IPS-NIHi7 (cell line): Measurements from ENCODE around the gene TNNT3.
A peak's percentile ranks its signal among the peaks of the same experiment; 100 is the strongest.
"Not testable (repeated sequence)": the region's sequence is repeated elsewhere in the genome, so short reads cannot be mapped to it uniquely, and the experiment has no call there.

ENCODE experiments used
- DNase-seq: peaks from one replicate; pipeline ENCODE4 v3.0.0; 2012; ENCODE audit warnings: mixed read lengths; ENCODE audit errors: extremely low spot score

TNNT3 gene

DNA sequence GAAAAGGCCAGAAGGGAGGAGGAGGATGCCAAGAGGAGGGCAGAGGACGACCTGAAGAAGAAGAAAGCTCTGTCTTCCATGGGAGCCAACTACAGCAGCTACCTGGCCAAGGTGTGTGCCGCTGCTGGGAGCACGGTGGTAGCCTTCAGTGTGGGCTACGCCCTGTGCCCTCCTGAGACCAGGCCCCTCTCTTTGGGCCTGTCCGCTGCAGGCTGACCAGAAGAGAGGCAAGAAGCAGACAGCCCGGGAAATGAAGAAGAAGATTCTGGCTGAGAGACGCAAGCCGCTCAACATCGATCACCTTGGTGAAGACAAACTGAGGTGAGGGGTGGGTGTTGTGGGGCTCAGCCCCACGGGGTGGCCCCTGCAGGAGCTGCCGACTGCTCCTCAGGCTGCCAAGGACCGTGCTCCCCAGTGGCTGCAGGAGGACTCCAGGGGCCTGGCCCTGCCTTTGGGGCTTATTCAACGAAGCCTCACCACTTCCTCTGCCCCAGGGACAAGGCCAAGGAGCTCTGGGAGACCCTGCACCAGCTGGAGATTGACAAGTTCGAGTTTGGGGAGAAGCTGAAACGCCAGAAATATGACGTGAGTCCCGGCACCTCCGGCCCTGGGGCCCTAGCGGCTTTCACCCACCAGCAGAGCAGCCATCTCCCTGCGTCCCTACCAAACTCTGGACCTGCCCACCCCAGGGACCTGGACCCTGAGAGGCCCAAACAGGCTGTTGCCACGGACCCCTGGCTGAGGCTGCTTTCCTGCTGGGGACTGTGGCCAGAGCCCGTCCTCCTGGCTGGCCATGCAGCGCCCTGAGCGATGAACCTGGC is 15.0 kb downstream of the TNNT3 start:
- peak; percentile 7 for DNase-seq

- DNase-seq: peak; percentile 11
These were observed 15.9 kb downstream of the TNNT3 start for GRCh38 chr11:1935156-1936071.

DNA sequence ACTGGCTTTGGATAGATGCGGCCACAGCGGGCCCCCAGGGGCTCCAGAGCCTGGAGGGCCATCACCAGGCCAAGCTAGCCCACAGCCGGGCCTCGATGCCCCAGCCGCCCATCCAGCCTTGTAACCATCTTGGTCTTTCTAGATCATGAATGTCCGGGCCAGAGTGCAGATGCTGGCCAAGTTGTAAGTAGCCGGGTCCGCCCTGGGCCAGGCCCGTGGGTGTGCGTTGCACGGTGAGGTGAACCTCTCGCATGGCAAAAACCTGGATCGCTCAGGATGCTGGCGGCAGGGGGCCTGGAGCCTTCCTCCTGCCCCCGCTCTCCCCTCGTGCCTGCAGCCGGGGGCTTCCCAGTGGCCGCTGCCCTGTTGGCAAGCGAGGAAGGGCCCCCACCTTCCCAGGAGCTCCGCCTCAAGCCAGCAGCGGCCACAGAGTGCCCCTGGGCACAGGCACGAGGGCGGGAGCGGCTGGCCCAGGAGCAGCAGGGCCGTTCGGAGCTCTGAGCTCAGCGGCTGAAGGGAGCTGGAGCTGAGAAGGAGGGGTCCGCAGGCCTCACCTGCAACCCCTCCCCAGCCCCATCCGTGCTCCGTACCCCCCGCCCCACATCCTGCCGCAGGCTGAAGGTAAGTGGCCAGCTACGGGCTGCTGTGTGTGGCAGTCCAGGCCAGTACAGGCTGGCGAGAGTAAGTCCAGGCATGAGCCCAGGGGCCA is 16.7 kb downstream of the TNNT3 start:
- peak; percentile 8 for DNase-seq

DNA sequence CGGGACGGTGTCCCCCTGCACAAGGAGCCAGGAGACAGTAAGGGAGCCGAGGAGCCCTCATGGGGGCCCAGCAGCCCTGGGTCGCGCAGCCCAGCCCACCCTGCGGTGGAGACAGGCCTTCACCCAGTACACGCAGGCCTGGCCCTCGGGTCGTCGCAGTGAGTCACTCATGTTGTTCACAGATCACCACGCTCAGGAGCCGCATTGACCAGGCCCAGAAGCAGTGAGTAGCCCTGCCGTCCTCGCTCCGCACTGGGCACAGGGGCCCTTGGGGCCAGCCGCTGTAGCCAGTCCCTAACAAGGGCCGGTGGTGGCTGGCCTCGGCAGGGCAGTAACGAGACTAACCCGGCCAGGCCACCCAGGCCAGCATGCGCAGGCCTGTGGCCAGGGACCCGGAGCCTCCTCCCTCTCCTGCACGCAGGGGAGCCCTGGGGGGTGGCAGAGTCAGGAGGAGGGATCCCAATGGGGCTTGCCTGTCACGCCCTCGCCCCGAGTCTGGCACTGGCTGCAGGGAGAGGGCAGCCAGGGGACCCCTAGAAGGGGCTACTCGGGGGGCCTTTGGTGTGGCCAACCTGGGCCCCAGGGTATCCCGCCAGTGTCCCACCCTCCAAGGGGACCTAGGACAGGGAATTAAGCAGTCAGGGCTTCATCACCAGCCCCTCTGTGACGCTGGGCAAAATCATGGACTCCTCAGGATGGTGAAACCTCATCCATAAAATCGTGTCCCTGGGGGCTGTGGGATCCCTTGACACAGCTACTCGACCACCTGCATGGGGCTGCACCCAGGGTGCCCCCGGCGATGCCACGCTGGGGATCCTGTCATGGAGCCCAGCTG is 17.5 kb downstream of the TNNT3 start:
- peak; percentile 14 for DNase-seq

DNA sequence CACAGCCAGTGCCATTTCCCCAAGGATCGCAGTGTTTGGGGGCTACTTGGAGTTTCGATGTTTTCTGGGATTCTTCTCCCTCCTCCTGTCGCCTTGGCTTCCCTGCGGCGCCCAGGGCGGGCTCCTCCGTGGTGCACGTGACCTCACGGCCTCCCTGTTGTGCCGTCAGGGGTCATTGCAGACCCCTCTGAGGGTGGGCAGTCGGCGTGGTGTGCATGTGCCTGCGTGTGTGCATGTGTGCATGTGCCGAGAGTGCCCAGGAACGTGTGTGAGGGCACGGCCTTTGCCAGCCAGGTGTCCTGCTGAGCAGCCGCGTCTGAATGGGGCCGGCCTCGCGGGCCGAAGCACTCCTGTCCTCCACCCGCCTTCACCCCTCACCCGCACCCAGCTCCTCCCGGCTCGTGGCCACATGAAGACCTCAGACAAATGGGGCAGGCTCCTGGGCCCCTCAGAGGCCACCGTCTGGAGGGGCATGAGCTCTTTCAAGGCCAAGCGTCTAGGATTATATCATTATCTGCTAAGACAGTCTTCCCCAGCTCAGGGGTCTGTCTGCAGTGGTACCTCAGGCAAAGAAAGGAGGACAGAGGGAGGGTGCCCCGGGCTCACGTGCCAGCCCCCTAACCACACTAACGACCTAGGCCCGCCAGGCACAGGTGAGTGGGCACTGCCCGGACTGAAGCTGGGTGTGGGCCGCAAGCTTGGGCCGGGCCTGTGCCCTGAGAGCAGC is 18.3 kb downstream of the TNNT3 start:
- DNase-seq: peak; percentile 9

DNA sequence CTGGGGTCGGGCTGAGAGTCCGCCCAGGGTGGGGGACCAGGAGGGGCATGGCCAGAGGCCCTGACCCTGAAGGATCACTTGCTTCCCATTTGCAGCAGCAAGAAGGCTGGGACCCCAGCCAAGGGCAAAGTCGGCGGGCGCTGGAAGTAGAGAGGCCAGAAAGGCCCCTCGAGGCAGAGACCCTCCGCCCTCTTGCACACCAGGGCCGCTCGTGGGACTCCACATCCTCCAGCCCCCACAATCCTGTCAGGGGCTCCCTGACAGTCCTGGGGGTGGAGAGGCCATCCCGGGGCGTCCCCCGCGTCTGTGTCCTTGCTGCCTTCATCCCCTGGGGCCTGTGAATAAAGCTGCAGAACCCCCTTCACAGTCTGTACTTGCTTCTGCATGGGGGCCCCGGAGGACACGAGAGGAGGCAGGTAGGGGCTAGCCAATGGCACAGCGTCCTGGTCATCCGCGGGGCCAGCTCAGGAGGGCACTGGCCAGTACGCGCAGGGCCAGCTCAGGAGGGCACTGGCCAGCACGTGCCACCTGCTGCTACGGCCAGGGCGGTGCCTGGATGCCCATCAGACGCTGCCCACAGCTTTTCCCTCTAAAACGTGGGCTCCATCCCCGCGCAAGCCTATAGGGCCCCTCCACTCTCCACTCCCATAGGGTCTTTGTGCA is 19.0 kb downstream of the TNNT3 start:
- DNase-seq: peak; percentile 8

- peak; percentile 15 for DNase-seq
These were observed 19.6 kb downstream of the TNNT3 start for GRCh38 chr11:1939006-1939625.

- DNase-seq: not testable (repeated sequence)
These were observed 20.3 kb downstream of the TNNT3 start for GRCh38 chr11:1939788-1940187.

DNA sequence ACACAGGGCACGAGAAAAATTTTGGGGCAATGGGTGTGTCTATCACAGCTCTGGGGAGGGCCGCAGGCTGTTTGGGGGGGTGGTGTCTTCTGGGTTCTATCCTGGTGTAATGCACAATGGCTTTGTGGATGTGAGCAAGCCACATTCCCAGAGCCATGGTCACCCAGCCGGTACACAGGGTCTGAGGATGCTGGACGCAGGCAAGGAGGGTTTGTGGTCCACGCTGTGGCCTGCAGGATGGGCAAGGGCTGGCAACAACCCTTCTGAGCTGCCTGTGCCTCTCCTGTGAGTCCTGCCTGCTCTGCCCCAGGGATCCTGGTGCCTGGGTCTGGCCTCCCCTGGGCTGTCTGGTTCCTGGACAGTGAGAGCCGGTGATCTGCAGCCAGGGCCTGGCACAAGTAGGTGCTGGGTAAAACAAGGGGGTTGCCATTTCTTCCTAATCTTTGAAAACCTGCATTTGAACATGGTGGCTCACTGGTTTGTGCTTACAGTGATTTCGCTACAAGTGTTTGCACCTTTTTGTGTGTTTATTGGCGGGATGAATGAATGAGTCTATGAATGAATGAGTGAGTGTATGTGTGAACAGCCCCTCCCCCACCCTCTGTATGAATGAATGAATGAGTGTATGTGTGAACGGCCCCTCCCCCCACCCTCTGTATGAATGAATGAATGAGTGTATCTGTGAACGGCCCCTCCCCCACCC is 23.2 kb downstream of the TNNT3 start:
- DNase-seq: no peak

DNA sequence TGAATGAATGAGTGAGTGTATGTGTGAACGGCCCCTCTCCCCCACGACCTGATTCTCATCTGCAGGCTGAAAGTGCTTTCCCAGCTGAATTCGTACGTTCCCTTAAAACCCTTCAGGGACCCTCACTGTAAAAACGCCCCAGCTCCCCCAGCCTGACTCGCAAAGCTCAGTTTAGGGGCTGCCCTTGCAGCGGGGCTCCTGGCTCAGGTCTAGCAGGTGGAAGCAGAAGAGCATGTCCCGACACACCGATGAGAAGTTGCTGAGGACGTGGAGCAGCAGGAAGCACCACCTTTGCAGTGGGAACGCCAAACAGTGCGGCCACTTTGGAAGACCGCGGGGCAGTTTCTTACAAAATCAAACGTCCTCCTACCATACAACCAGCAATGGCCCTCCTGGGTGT is 24.1 kb downstream of the TNNT3 start:
- DNase-seq: peak; percentile 10

DNA sequence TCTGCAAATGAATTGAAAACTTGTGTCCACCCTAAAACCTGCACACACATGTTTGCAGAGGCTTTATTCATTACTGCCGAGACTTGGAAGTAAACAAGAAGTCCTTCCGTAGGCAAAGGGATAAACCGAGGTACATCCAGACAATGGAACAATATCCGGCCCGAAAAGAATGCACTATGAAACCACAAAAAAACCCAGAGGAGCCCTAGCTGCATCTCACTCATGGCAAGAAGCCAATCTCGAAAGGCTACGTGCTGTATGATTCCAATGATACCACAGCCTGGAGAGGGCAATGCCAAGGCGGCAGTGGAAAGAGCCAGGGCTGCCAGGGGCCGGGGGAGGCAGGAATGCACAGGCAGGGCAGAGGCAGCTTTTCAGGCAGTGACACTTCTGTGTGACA is 24.5 kb downstream of the TNNT3 start:
- DNase-seq: no peak

DNA sequence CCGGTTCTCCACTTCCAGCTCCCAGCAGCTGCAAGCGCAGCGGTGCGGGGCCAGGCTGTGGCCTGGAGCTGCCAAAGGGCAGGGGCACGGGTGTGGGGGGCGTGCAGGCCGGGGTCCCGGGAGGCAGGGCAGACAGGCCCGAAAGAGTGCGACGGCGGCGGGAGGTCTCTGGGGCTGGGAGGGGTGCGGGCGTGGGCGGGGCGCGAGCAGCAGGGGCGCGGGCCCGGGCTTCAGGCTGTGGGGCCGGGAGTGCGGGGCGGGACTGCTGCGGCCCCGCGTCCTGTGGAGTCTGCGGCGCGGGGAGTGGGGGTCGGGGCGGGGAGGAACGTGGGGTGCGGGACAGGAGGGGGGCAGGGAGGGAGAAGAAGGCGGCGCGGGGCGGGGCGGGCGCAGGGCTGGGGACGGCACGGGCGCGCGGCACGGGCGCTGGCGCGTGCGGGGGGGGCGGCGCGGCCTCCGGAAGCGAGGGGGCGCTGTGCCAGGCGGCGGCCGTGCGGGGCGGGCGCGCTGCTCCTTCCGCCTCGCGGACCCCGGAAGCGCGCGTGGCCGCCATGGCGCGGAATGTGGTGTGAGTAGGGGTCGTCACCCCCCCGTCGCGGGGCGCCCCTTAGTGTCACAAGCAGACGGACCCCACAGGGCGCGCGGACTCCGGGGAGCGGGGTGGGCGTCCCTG is 27.4 kb downstream of the TNNT3 start, which contains the start of gene MRPL23:
Gene MRPL23 (plus strand): TSS at position 521 of the 673 bp plus-strand sequence. CDS start 31 bp downstream, at position 552.
- no peak for DNase-seq

- DNase-seq: no peak
These were observed 28.2 kb downstream of the TNNT3 start for GRCh38 chr11:1947592-1948237.

DNA sequence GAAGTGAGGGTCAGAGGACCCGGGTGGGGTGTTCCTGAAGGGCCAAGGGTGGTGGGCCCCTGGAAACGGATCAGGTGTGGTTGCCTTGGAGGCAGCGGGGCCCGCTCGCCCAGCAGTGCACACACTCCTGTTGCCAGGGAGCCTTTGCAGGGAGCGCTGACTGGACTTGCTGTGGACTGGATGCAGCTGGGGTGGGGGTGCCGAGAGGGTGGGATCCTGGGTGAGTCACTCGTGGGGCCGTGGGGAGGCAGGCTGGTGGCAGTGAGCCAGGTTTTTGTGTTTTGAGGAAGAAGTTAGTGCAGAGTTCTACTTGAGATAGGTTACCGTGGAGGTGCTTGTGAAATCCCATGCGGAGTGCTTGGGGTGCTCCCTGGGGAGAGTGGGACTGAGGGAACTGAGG is 28.9 kb downstream of the TNNT3 start:
- DNase-seq: no peak

GRCh38 chr11:1949302-1949701 is 29.8 kb downstream of the TNNT3 start:
- no peak for DNase-seq

DNA sequence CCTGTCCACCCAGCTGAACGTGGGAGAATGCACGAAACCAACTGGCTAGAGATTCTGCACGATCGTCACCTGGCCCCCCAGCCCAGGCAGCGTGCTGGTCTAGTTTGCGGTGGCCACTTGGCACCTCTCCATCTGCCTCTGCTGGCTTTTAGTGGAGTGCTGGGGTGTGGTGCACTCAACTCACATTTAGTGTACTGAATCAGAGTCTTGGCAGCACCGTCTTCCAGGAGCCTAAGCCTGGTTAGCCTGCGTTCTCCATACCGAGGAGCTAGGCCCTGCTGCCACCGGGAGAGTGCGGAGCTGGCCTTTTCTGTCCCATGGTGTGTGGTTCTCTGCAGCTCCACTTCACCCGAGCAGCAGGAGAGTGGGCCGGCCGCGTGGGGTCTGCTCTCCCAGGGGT is 30.4 kb downstream of the TNNT3 start:
- no peak for DNase-seq

DNA sequence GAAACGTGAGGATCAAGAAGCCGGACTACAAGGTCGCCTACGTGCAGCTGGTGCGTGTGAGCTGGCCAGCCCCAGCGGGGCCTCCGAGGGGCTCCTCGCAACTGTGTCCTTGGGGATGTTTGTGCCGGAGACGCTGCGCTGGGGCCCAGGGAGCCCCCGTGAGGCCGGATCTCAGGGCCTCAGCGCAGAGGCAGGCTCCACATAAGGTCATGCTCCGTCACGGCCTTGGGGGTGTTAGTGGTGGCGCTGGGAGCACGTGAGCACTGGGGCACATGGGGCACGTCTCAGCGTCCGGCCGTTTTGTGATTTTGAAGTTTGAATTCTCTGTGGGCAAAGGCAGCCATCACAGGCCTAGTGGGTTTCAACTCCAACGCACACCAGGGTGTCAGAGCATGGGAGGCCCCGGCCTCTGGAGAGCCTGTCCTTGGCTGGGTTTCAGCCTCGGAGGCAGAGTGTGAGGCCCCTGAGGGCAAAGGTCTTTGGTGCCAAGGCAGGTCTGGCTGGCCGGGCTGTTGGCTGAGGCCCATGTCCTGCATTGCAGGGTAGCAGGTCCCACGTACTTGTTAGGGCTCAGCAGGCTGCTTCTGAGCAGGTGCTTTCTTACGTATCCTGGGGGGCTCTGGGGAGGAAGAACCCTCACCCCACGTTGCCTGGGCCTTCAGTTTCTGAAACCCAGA is 33.4 kb downstream of the TNNT3 start:
- no peak for DNase-seq
